A673 (cell line): ENCODE measurements around the gene FHL1. TPM values are rescaled to one million over a fixed set of nuclear protein-coding genes. Genes with fewer than 3 reads are reported as not detected.

Experiments used
- BruUV-seq: library from RNA; stranded (reverse); fragments of 400-500 nt; replicated peaks from 2 replicates; lab custom pipeline; 2021; lab: Mats Ljungman, UMichigan
- CTCF ChIA-PET: fragments of 300-600 bp; sonication (Branson Sonifier 250); formaldehyde crosslinking; loops from one replicate; lab custom pipeline; 2022; ENCODE audit warnings: antibody characterized with exemption; lab: Charles Lee
- POLR2A ChIA-PET: fragments of 300-600 bp; sonication (Branson Sonifier 250); formaldehyde crosslinking; loops from one replicate; lab custom pipeline; 2022; ENCODE audit warnings: antibody characterized with exemption; ENCODE audit not compliant: low non-redundant PET; lab: Charles Lee
- DNase-seq: peaks from one replicate; pipeline ENCODE4 v3.0.0-alpha.2; 2015; ENCODE audit warnings: low spot score
- H3K27ac ChIP-seq: fragments of 200-600 bp; sonication (generic); 2 replicates; pipeline ENCODE4 v1.5.1; 2016; ENCODE audit warnings: mixed run types, low read depth, mild to moderate bottlenecking, mixed read lengths, antibody characterized with exemption, low read length; ENCODE audit not compliant: poor library complexity, severe bottlenecking
- H3K27me3 ChIP-seq: fragments of 200-600 bp; sonication (generic); replicated peaks from 2 replicates; pipeline ENCODE4 v1.6.1; 2017; ENCODE audit warnings: mixed run types, low read depth, mild to moderate bottlenecking, mixed read lengths, antibody characterized with exemption, low read length; ENCODE audit not compliant: insufficient read depth, poor library complexity
- H3K36me3 ChIP-seq: fragments of 200-600 bp; sonication (generic); 2 replicates; pipeline ENCODE4 v1.6.1; 2016; ENCODE audit warnings: mixed run types, mild to moderate bottlenecking, mixed read lengths, antibody characterized with exemption, low read length; ENCODE audit not compliant: insufficient read depth, poor library complexity, severe bottlenecking
- H3K4me1 ChIP-seq: fragments of 200-600 bp; sonication (generic); 2 replicates; pipeline ENCODE4 v1.6.1; 2017; ENCODE audit warnings: mixed run types, mild to moderate bottlenecking, mixed read lengths, antibody characterized with exemption, low read length; ENCODE audit not compliant: insufficient read depth, poor library complexity, severe bottlenecking
- H3K4me3 ChIP-seq: fragments of 200-600 bp; sonication (generic); 2 replicates; pipeline ENCODE4 v1.5.1; 2016; ENCODE audit warnings: low read depth, mixed run types, mild to moderate bottlenecking, mixed read lengths, low read length; ENCODE audit not compliant: poor library complexity, severe bottlenecking
- H3K9me3 ChIP-seq: fragments of 200-600 bp; sonication (generic); 2 replicates; pipeline ENCODE4 v1.6.1; 2016; ENCODE audit warnings: mixed run types, low read depth, mild to moderate bottlenecking, mixed read lengths, antibody characterized with exemption, low read length; ENCODE audit not compliant: poor library complexity, severe bottlenecking
- CTCF ChIP-seq: fragments of 300-800, 200-600 bp; sonication (generic); conservative IDR thresholded peaks from 2 replicates; pipeline ENCODE4 v1.5.1; 2017; ENCODE audit warnings: low read depth, mild to moderate bottlenecking, antibody characterized with exemption, low read length, moderate library complexity, mixed read lengths
- EZH2 ChIP-seq: fragments of 200-600 bp; sonication (generic); IDR thresholded peaks from 2 replicates; pipeline ENCODE4 v1.6.1; 2017; ENCODE audit warnings: borderline replicate concordance, low read depth, mild to moderate bottlenecking, mixed read lengths, antibody characterized with exemption, low read length; ENCODE audit not compliant: poor library complexity, severe bottlenecking
- intact Hi-C: fragments of 100-400 bp; cut with micrococcal nuclease; formaldehyde crosslinking; loops from one replicate; pipeline ENCODE4 v1.10.0; 2022; ENCODE audit not compliant: unreplicated experiment
- total RNA-seq: library from RNA; stranded (reverse); gene quantifications from 2 replicates; pipeline ENCODE4 v1.2.3, GENCODE V29; 2021

Gene FHL1
- total RNA-seq, 1 experiment from 2014 or later: 14.9 TPM

- no TSS peak for BruUV-seq
- H3K4me1 ChIP-seq: no peaks in the 10 kb centered on the region
- H3K36me3 ChIP-seq: peaks cover 18% of the 10 kb centered on the region
- intact Hi-C loops: no loop called here
- no peaks in the 10 kb centered on the region for H3K9me3 ChIP-seq
- no peak for DNase-seq
- no peak overlapping the region for H3K4me3 ChIP-seq
- no peaks in the 10 kb centered on the region for H3K27me3 ChIP-seq
- ChIA-PET CTCF (no interaction called here), POLR2A (no interaction called here)
- no peak for TF ChIP-seq EZH2
- no peak for TF ChIP-seq CTCF
- no peak overlapping the region for H3K27ac ChIP-seq
Measured at GRCh38 chrX:136219893-136220292, 72.6 kb downstream of the FHL1 start.

GRCh38 chrX:136220540-136220939 lies 73.2 kb downstream of the FHL1 start:
- Histone ChIP-seq H3K9me3 (no peaks in the 10 kb centered on the region), H3K4me1 (no peaks in the 10 kb centered on the region), H3K27ac (no peak overlapping the region), H3K27me3 (no peaks in the 10 kb centered on the region), H3K36me3 (peaks cover 18% of the 10 kb centered on the region), H3K4me3 (no peak overlapping the region)
- ChIA-PET CTCF (no interaction called here), POLR2A (interaction anchor here (0.6 kb wide), 1 partner anchor 10 kb away, joined by 3 read pairs; no protein-coding TSS in a partner anchor)
- no TSS peak for BruUV-seq
- no peak for DNase-seq
- TF ChIP-seq EZH2 (no peak), CTCF (no peak)
- intact Hi-C loops: no loop called here

- DNase-seq: no peak
- Histone ChIP-seq H3K27ac (no peak overlapping the region), H3K27me3 (no peaks in the 10 kb centered on the region), H3K36me3 (peaks cover 18% of the 10 kb centered on the region), H3K4me1 (no peaks in the 10 kb centered on the region), H3K9me3 (no peaks in the 10 kb centered on the region), H3K4me3 (no peak overlapping the region)
- POLR2A ChIA-PET: interaction anchor here (0.6 kb wide), 1 partner anchor 10 kb away, joined by 3 read pairs; no protein-coding TSS in a partner anchor
- intact Hi-C loops: no loop called here
- no peak for TF ChIP-seq CTCF
- BruUV-seq: no TSS peak
- CTCF ChIA-PET: no interaction called here
Measured at GRCh38 chrX:136220951-136221350, 73.6 kb downstream of the FHL1 start.
